ENCODE measurements around the gene TAS2R40.

DNA sequence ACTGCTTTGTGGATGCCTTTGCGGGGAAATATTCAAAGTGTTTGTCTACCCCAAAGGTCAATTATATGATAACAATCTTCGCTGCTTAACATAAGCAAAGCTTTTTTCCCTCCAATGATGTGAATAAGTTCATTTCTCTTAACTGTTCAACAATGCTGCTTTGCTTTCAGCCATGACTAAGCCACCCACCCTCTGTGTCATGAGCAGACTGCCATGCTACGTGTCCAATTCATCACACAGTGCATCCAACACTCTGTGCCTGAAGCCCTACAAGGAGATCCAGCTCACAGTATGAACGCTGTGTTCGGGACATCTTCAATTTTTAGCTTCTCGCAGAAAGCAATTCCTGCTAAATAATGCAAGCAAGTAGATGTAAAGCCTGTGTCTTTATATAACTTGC lies 5.7 kb upstream of the TAS2R40 start:
- TF ChIP-seq GATA2 (IDR thresholded peaks at IDR 0.05; ENCODE audit: low read depth, low read length) (no peak), GATA3 (IDR thresholded peaks at IDR 0.05; ENCODE audit: low read depth, low read length) (no peak)

Data from SH-SY5Y (cell line).